ENCODE data around the gene MYO5B. TPM values are rescaled to one million over a fixed set of nuclear protein-coding genes. Genes with fewer than 3 reads are reported as not detected.

The MYO5B gene
- total RNA-seq, 4 donors from 2014 or later: 105 to 213 (median 183) TPM

GRCh38 chr18:50033004-50033403 lies 161.9 kb downstream of the MYO5B start:
- Histone ChIP-seq H3K27ac (no peak overlapping the region), H3K4me3 (no peak overlapping the region), H3K27me3 (no peaks in the 10 kb centered on the region), H3K9me3 (no peaks in the 10 kb centered on the region), H3K36me3 (peaks cover 0 to 12% (median 0%) of the 10 kb centered on the region in 3 donors), H3K4me1 (no peaks in the 10 kb centered on the region)
- no peak for TF ChIP-seq POLR2A (IDR thresholded peaks at IDR 0.05)
- no peak for TF ChIP-seq CTCF (IDR thresholded peaks at IDR 0.05)
- DNase-seq: no peak

DNA sequence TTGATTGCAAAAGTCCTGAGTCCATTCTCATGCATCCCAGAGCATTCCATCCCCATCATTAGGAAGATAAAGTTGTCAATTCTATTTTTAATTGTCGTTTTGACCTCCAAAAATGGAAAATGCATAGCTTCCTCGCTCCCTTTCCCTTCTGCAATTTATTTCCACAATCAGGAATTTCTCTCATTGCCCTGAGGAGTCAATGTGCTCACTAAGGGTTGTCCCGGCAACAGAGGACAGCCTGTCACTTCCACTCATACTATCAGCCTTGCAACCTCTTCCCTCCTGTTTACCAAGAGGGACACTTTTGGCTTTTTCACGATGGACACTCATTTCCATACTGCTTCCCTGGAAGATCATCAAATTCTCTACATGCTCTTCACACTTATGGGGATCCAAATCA lies 164.8 kb downstream of the MYO5B start:
- H3K27ac ChIP-seq: no peak overlapping the region
- H3K4me1 ChIP-seq: no peaks in the 10 kb centered on the region
- DNase-seq: no peak
- no peaks in the 10 kb centered on the region for H3K9me3 ChIP-seq
- no peak for TF ChIP-seq CTCF (IDR thresholded peaks at IDR 0.05)
- TF ChIP-seq POLR2A (IDR thresholded peaks at IDR 0.05): no peak
- no peaks in the 10 kb centered on the region for H3K27me3 ChIP-seq
- peaks cover 0 to 10% (median 0%) of the 10 kb centered on the region in 3 donors for H3K36me3 ChIP-seq
- no peak overlapping the region for H3K4me3 ChIP-seq

- Histone ChIP-seq H3K36me3 (no peaks in the 10 kb centered on the region), H3K4me3 (no peak overlapping the region), H3K27me3 (no peaks in the 10 kb centered on the region), H3K9me3 (no peaks in the 10 kb centered on the region), H3K4me1 (no peaks in the 10 kb centered on the region), H3K27ac (no peak overlapping the region)
- no peak for TF ChIP-seq CTCF (IDR thresholded peaks at IDR 0.05)
- no peak for TF ChIP-seq POLR2A (IDR thresholded peaks at IDR 0.05)
- no peak for DNase-seq
Observed at GRCh38 chr18:50027996-50028395, 167.0 kb downstream of the MYO5B start.

GRCh38 chr18:50024466-50024865 lies 170.5 kb downstream of the MYO5B start:
- no peaks in the 10 kb centered on the region for H3K27me3 ChIP-seq
- H3K4me1 ChIP-seq: no peaks in the 10 kb centered on the region
- TF ChIP-seq POLR2A (IDR thresholded peaks at IDR 0.05): no peak
- no peak for TF ChIP-seq CTCF (IDR thresholded peaks at IDR 0.05)
- no peaks in the 10 kb centered on the region for H3K36me3 ChIP-seq
- no peaks in the 10 kb centered on the region for H3K9me3 ChIP-seq
- H3K27ac ChIP-seq: no peak overlapping the region
- no peak overlapping the region for H3K4me3 ChIP-seq
- no peak for DNase-seq

- no peak overlapping the region for H3K27ac ChIP-seq
- TF ChIP-seq POLR2A (IDR thresholded peaks at IDR 0.05): no peak
- TF ChIP-seq CTCF (IDR thresholded peaks at IDR 0.05): no peak
Observed at GRCh38 chr18:50022985-50023384, 172.0 kb downstream of the MYO5B start.

DNA sequence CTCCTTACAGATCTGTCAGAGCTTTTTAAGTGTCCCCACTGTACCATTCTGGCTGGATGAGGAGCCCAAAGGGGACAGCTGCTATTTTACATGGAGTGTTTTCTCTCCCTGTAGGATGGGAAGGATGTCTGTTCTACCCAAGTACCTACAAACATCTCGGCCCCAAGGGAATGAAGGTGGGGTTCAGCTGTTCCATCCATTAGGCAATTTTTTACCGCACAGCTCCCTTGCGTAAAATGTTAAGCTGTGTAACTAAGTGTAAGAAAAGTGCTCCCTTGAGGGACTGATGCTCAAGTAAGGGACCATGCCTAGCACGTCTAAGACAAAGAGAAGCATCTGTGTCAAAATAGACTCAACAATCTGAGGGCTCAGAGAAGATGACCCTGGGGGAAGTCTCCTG lies 180.3 kb downstream of the MYO5B start:
- H3K9me3 ChIP-seq: no peaks in the 10 kb centered on the region
- no peak overlapping the region for H3K27ac ChIP-seq
- H3K27me3 ChIP-seq: no peaks in the 10 kb centered on the region
- H3K4me1 ChIP-seq: no peaks in the 10 kb centered on the region
- DNase-seq: no peak
- no peak for TF ChIP-seq CTCF (IDR thresholded peaks at IDR 0.05)
- TF ChIP-seq POLR2A (IDR thresholded peaks at IDR 0.05): no peak
- no peaks in the 10 kb centered on the region for H3K36me3 ChIP-seq
- H3K4me3 ChIP-seq: no peak overlapping the region

More at GRCh38 chr18:50022985-50023384, 172.0 kb downstream of the MYO5B start:
- H3K9me3 ChIP-seq: no peaks in the 10 kb centered on the region
- no peaks in the 10 kb centered on the region for H3K4me1 ChIP-seq
- H3K4me3 ChIP-seq: no peak overlapping the region
- no peaks in the 10 kb centered on the region for H3K36me3 ChIP-seq
- no peaks in the 10 kb centered on the region for H3K27me3 ChIP-seq
- DNase-seq: no peak

All from Peyer's patch (tissue), 4 donors.